A549 (cell line): ENCODE measurements around the gene DSTN. TPM values are rescaled to one million over a fixed set of nuclear protein-coding genes. Genes with fewer than 3 reads are reported as not detected.

Source experiments
- ATAC-seq, 2 experiments: fragments of 200-7000 bp in 1 of 2; fragments of >200 bp in 1 of 2; cut with Nextera tagmentation in 1 of 2; cut with Tn5 transposase in 1 of 2; 3 replicates each; pipeline versions ENCODE4 v1.8.0 to v1.9.1; 2018 to 2020; ENCODE audit warnings: mild to moderate bottlenecking in 1 of 2, moderate library complexity in 1 of 2
- CTCF ChIA-PET: fragments of 300-600 bp; sonication (Branson Sonifier 250); formaldehyde crosslinking; extraction: SDS; loops from one replicate; lab custom pipeline; 2021; ENCODE audit warnings: antibody characterized with exemption, inconsistent platforms; lab: Yijun Ruan, JAX
- POLR2A ChIA-PET: fragments of 350-600 bp; formaldehyde crosslinking; extraction: SDS; loops from one replicate; lab custom pipeline; 2021; ENCODE audit warnings: antibody characterized with exemption, inconsistent platforms; lab: Yijun Ruan, JAX
- DNase-seq, 2 experiments: peaks; one replicate each; pipeline versions ENCODE4 v3.0.0 to v3.0.0-alpha.2; 2011 to 2016; ENCODE audit warnings: low read depth in 1 of 2, low spot score in 1 of 2
- FAIRE-seq: peaks from 2 replicates; lab custom pipeline; 2011; peaks lifted over from hg19 to GRCh38; lab: Jason Lieb, UNC
- H3K27ac ChIP-seq, 2 experiments: fragments of >200 bp; sonication (Bioruptor Twin); formaldehyde crosslinking; 3 replicates each; pipeline ENCODE4 v1.5.1; 2016 to 2017
- H3K4me1 ChIP-seq: fragments of >200 bp; sonication (Bioruptor Twin); formaldehyde crosslinking; 3 replicates; pipeline ENCODE4 v1.6.1; 2016
- H3K4me2 ChIP-seq: fragments of >200 bp; sonication (Bioruptor Twin); formaldehyde crosslinking; 3 replicates; pipeline ENCODE4 v1.6.1; 2016
- H3K4me3 ChIP-seq: fragments of >200 bp; sonication (Bioruptor Twin); formaldehyde crosslinking; 3 replicates; pipeline ENCODE4 v1.5.1; 2016
- H3K9me3 ChIP-seq: fragments of >200 bp; sonication (Bioruptor Twin); formaldehyde crosslinking; 3 replicates; pipeline ENCODE4 v1.6.1; 2016
- ATOH8 ChIP-seq: fragments of 250-450 bp; sonication (Bioruptor Pico); IDR thresholded peaks from 2 replicates; pipeline ENCODE4 v1.5.0; 2020; ENCODE audit warnings: low read depth, mild to moderate bottlenecking, moderate library complexity
- CBX8 ChIP-seq: fragments of 200-600 bp; sonication (generic); IDR thresholded peaks from 2 replicates; pipeline ENCODE4 v1.6.1; 2016
- CHD4 ChIP-seq: fragments of 200-600 bp; sonication (generic); IDR thresholded peaks from 2 replicates; pipeline ENCODE4 v1.6.1; 2016; ENCODE audit warnings: antibody characterized with exemption, mild to moderate bottlenecking, borderline replicate concordance
- E2F6 ChIP-seq: IDR thresholded peaks from 2 replicates; pipeline ENCODE4 v1.6.1; 2012; ENCODE audit warnings: low read depth, borderline replicate concordance
- EHF ChIP-seq: fragments of 250-450 bp; sonication (Bioruptor Pico); IDR thresholded peaks from 2 replicates; pipeline ENCODE4 v1.5.0; 2020; ENCODE audit warnings: mild to moderate bottlenecking
- FOSB ChIP-seq: fragments of 250-450 bp; sonication (Bioruptor Pico); IDR thresholded peaks from 2 replicates; pipeline ENCODE4 v1.5.0; 2020; ENCODE audit warnings: mild to moderate bottlenecking, moderate library complexity
- FOSL2 ChIP-seq, 2 experiments: fragments of 450-650 bp in 1 of 2; fragments of >200 bp in 1 of 2; sonication (Bioruptor Twin) in 1 of 2; formaldehyde crosslinking; IDR thresholded peaks; 2 replicates each; pipeline versions ENCODE4 v1.5.0 to v1.6.1; 2016 to 2020; ENCODE audit warnings: mild to moderate bottlenecking in 1 of 2, moderate library complexity in 1 of 2
- GATA3 ChIP-seq: IDR thresholded peaks from 2 replicates; pipeline ENCODE4 v1.6.1; 2012; ENCODE audit warnings: borderline replicate concordance
- HOXA7 ChIP-seq: fragments of 250-450 bp; sonication (Bioruptor Pico); IDR thresholded peaks from 2 replicates; pipeline ENCODE4 v1.5.0; 2020; ENCODE audit warnings: mild to moderate bottlenecking, moderate library complexity
- HOXB5 ChIP-seq: fragments of 250-450 bp; sonication (Bioruptor Pico); IDR thresholded peaks from 2 replicates; pipeline ENCODE4 v1.5.0; 2020; ENCODE audit warnings: mild to moderate bottlenecking, moderate library complexity
- JUN ChIP-seq, 2 experiments: fragments of >200 bp; sonication (Bioruptor Twin); formaldehyde crosslinking; IDR thresholded peaks; 2 replicates in 1 of 2; 3 replicates in 1 of 2; pipeline ENCODE4 v1.6.1; 2016 to 2017
- JUNB ChIP-seq: fragments of >200 bp; sonication (Bioruptor Twin); formaldehyde crosslinking; IDR thresholded peaks from 2 replicates; pipeline ENCODE4 v1.6.1; 2016
- KDM5A ChIP-seq: fragments of 200-600 bp; sonication (generic); IDR thresholded peaks from 2 replicates; pipeline ENCODE4 v1.6.1; 2016; ENCODE audit warnings: antibody characterized with exemption, mild to moderate bottlenecking
- MAFK ChIP-seq: fragments of 450-650 bp; IDR thresholded peaks from 2 replicates; pipeline ENCODE4 v1.6.1; 2014; ENCODE audit not compliant: partially characterized antibody
- MAZ ChIP-seq: fragments of 150-350 bp; IDR thresholded peaks from 2 replicates; pipeline ENCODE4 v1.6.1; 2014; ENCODE audit warnings: antibody characterized with exemption, low read depth, low read length, borderline replicate concordance
- NFE2L2 ChIP-seq: fragments of 150-350 bp; conservative IDR thresholded peaks from 2 replicates; pipeline ENCODE4 v1.6.1; 2014; ENCODE audit warnings: low read length
- PBX3 ChIP-seq: IDR thresholded peaks from 2 replicates; pipeline ENCODE4 v1.6.1; 2012
- PHF8 ChIP-seq: fragments of 200-600 bp; sonication (generic); IDR thresholded peaks from 2 replicates; pipeline ENCODE4 v1.6.1; 2016; ENCODE audit warnings: low read depth, mild to moderate bottlenecking, antibody characterized with exemption, moderate library complexity, borderline replicate concordance
- POLR2A ChIP-seq: IDR thresholded peaks from 2 replicates; pipeline ENCODE4 v1.6.1; 2012; ENCODE audit warnings: mild to moderate bottlenecking, low read length
- RAD21 ChIP-seq, 2 experiments: fragments of >200 bp in 1 of 2; sonication (Bioruptor Twin) in 1 of 2; formaldehyde crosslinking in 1 of 2; IDR thresholded peaks in 1 of 2; conservative IDR thresholded peaks in 1 of 2; 2 replicates in 1 of 2; 3 replicates in 1 of 2; pipeline ENCODE4 v1.6.1; 2012 to 2018; ENCODE audit warnings: inconsistent platforms in 1 of 2
- RCOR1 ChIP-seq: fragments of 150-350 bp; IDR thresholded peaks from 2 replicates; pipeline ENCODE4 v1.6.1; 2014; ENCODE audit warnings: antibody characterized with exemption, low read length, low read depth
- REST ChIP-seq: fragments of 200-600 bp; sonication (generic); IDR thresholded peaks from 2 replicates; pipeline ENCODE4 v1.6.1; 2016; ENCODE audit warnings: antibody characterized with exemption, mild to moderate bottlenecking, moderate library complexity
- RFX5 ChIP-seq: fragments of 450-650 bp; IDR thresholded peaks from 2 replicates; pipeline ENCODE4 v1.7.1; 2014; ENCODE audit warnings: antibody characterized with exemption, mild to moderate bottlenecking, moderate library complexity
- SMC3 ChIP-seq: fragments of >200 bp; sonication (Bioruptor Twin); formaldehyde crosslinking; IDR thresholded peaks from 3 replicates; pipeline ENCODE4 v1.6.1; 2018; ENCODE audit warnings: inconsistent platforms
- ZC3H11A ChIP-seq: fragments of 450-650 bp; IDR thresholded peaks from 2 replicates; pipeline ENCODE4 v1.6.1; 2014; ENCODE audit warnings: antibody characterized with exemption, mild to moderate bottlenecking
- ZFP36 ChIP-seq: fragments of 450-650 bp; IDR thresholded peaks from 2 replicates; pipeline ENCODE4 v1.6.1; 2014; ENCODE audit warnings: borderline replicate concordance; ENCODE audit not compliant: partially characterized antibody
- ZSCAN20 ChIP-seq: fragments of 250-450 bp; sonication (Bioruptor Pico); IDR thresholded peaks from 2 replicates; pipeline ENCODE4 v1.8.0; 2022; ENCODE audit warnings: mild to moderate bottlenecking, moderate library complexity
- WGBS: methylation state at CpG from one replicate; pipeline ENCODE4 v1.1.6; 2017; ENCODE audit errors: missing lambda C conversion rate; 5-methylcytosine and 5-hydroxymethylcytosine counted together
- polyA plus RNA-seq, 4 experiments: library from polyadenylated mRNA; depleted of rRNA in 3 of 4; stranded (reverse); fragments of >200 nt; fragmentation: RNase III in 1 of 4; extraction: RNeasy Plus Mini Kit Qiagen cat#74134 plus additional on column Dnase treatment in 1 of 4; gene quantifications; 2 replicates in 3 of 4; 3 replicates in 1 of 4; pipeline ENCODE4 v1.2.3, GENCODE V29; 2011 to 2017
- TF ChIP-seq, protein P1 (sequence below): IDR thresholded peaks from 2 replicates; pipeline ENCODE4 v1.6.1; 2012

The DSTN gene
- polyA plus RNA-seq, 2 of the 4 experiments (the other 2 are of a cell fraction) = 544 to 1,131 TPM

DNA sequence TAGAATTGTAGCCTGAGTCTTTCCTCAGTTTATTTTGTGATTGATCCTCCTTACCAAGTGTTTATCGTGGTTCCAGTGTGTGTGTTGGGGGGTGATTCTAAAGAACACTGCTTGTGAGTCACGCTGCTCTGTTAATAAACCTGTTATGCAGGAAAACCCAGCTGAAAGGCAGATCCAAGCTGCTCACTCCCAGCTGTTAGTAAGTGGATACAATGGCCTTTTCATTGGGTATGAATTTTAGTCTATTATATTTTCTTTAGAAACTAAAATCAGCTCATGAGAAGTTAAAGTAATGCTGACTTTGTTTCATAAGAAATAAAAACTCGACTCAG is 12.2 kb upstream of the DSTN start:
- POLR2A ChIA-PET = interaction anchor here (0.5 to 4.9 kb wide), 7 partner anchors 8 to 52 kb away, joined by 3 to 127 read pairs (median 6); partner anchors contain the start of genes BFSP1 and DSTN
- Histone ChIP-seq H3K4me3 (peak overlapping the region; percentile 26), H3K4me1 (peaks cover 55% of the 10 kb centered on the region), H3K27ac (peak overlapping the region; percentile 89 to 96), H3K9me3 (no peaks in the 10 kb centered on the region), H3K4me2 (peak overlapping the region; percentile 92)
- no peak for TF ChIP-seq POLR2A
- no peak for TF ChIP-seq HOXB5
- TF ChIP-seq JUNB = peak; percentile 27; the same call in 1 of the 2 replicates
- TF ChIP-seq ZFP36 = no peak
- peak; percentile 31; the same call in 1 of the 2 replicates for TF ChIP-seq GATA3
- TF ChIP-seq RAD21 (conservative IDR thresholded peaks at IDR 0.05 in 1 of 2, IDR thresholded peaks at IDR 0.05 in 1 of 2) = no peak
- TF ChIP-seq FOSL2 (IDR thresholded peaks at IDR 0.05) = no peak
- TF ChIP-seq FOSL2 (CRISPR knock-in tag; IDR thresholded peaks at IDR 0.05) = peak; percentile 76
- no peak; the same call in 1 of the 2 replicates for TF ChIP-seq FOSB
- no peak for TF ChIP-seq RCOR1
- TF ChIP-seq MAFK = no peak
- CTCF ChIA-PET = interaction anchor here (0.9 to 3.7 kb wide), 15 partner anchors 9 to 125 kb away, joined by 3 to 30 read pairs (median 3); partner anchors contain the start of genes BFSP1 and DSTN
- peak; percentile 58 to 60; a peak in 5 of 6 replicates for ATAC-seq
- peak; percentile 67 for FAIRE-seq
- 2% methylated on average over 3 of the region's 3 CpGs for WGBS
- peak; percentile 60 to 66 for DNase-seq

DNA sequence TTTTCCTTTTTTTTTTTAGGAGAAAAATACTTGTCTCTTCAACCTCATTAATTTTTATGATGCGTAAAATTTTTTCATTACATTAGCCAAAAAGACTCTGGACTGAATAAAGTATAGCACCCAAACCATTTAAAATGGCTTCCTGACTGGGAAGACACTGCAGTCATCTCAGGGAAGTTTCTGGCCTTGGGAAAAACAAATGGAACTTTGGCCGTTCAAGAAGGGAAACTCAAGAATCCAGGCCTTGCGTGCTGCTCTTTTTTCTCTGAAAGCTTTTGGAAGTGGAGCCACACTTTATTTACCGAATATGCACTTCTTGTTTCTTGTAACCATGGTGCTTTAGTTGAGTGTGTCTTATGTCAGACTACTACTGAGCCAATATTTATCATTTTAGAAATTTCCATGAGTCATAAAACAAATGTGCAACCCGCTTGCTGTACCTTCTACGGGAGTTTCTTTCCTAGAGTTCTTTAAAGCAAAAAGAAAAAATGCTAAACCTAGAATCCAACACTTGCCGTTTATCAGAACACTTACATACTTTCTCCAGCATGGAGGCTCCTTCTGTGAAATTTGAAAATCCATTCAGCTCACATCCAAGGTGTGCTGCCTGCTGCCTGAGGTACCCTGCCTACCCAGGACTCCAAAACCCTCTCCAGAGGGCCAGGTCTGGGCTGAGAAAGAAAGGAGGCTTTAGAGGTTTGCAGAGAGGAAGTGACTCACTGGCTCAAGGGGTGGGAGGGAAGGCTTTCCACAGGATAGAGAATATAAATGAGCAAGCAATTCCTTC is 11.5 kb upstream of the DSTN start:
- H3K4me2 ChIP-seq = peak overlapping the region; percentile 92
- H3K4me1 ChIP-seq = peaks cover 62% of the 10 kb centered on the region
- peak overlapping the region; percentile 26 for H3K4me3 ChIP-seq
- H3K27ac ChIP-seq = peak overlapping the region; percentile 89 to 96
- POLR2A ChIA-PET = interaction anchor here (0.7 to 4.9 kb wide), 7 partner anchors 13 to 298 kb away, joined by 3 to 127 read pairs (median 5); partner anchors contain the start of genes BFSP1 and DSTN
- 2% methylated on average over 7 of the region's 7 CpGs for WGBS
- peak; percentile 96 for FAIRE-seq
- peak; percentile 92 to 94 for ATAC-seq
- CTCF ChIA-PET = interaction anchor here (0.7 to 3.7 kb wide), 15 partner anchors 8 to 60 kb away, joined by 3 to 30 read pairs (median 4); partner anchors contain the start of gene DSTN
- DNase-seq = peak; percentile 92 to 93
- H3K9me3 ChIP-seq = no peaks in the 10 kb centered on the region
- TF ChIP-seq CHD4 (no peak), PBX3 (no peak), KDM5A (no peak), ZC3H11A (no peak; the same call in 1 of the 2 replicates), EHF (CRISPR knock-in tag) (peak; percentile 74; the same call in 1 of the 2 replicates), PHF8 (0 out of 2 replicates have a peak, but pooled peaks have one; percentile 31), REST (peak; percentile 4; the same call in 1 of the 2 replicates), CBX8 (no peak), RCOR1 (no peak), ZSCAN20 (peak; percentile 81; the same call in 1 of the 2 replicates), E2F6 (peak; percentile 52; the same call in 1 of the 2 replicates), ATOH8 (CRISPR knock-in tag) (0 out of 2 replicates have a peak, but pooled peaks have one; percentile 62), NFE2L2 (no peak; the same call in none of the 2 replicates), SMC3 (no peak), HOXA7 (0 out of 2 replicates have a peak, but pooled peaks have one; percentile 11), RFX5 (no peak), MAZ (peak; percentile 30; the same call in 1 of the 2 replicates), JUN (IDR thresholded peaks at IDR 0.05) (peak in 1 of 2 experiments; percentile 91)
- TF ChIP-seq, protein P1, sequence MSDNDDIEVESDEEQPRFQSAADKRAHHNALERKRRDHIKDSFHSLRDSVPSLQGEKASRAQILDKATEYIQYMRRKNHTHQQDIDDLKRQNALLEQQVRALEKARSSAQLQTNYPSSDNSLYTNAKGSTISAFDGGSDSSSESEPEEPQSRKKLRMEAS = peak; percentile 62
